Smooth muscle cell (in vitro differentiated cells): Measurements from ENCODE around the gene RYR3. TPM values are rescaled to one million over a fixed set of nuclear protein-coding genes. Genes with fewer than 3 reads are reported as not detected.

Experiments used
- DNase-seq: peaks from one replicate; lab custom pipeline; 2025; ENCODE audit not compliant: unreplicated experiment; lab: John Stamatoyannopoulos, UW
- H2AFZ ChIP-seq: fragments of 200-600 bp; sonication (generic); 2 replicates; pipeline ENCODE4 v1.6.0; 2016; ENCODE audit warnings: antibody characterized with exemption, low read depth, mild to moderate bottlenecking
- H3F3A ChIP-seq: fragments of 200-600 bp; sonication (generic); 2 replicates; pipeline ENCODE4 v1.6.0; 2017; ENCODE audit warnings: antibody characterized with exemption, low read depth
- H3K27ac ChIP-seq: fragments of 200-600 bp; sonication (generic); 2 replicates; pipeline ENCODE4 v1.5.1; 2016; ENCODE audit warnings: low read depth, mild to moderate bottlenecking
- H3K27me3 ChIP-seq: fragments of 200-600 bp; sonication (generic); 2 replicates; pipeline ENCODE4 v1.6.1; 2016; ENCODE audit warnings: low read depth, mild to moderate bottlenecking
- H3K36me3 ChIP-seq: fragments of 200-600 bp; sonication (generic); 2 replicates; pipeline ENCODE4 v1.5.1; 2016; ENCODE audit warnings: low read depth
- H3K4me1 ChIP-seq: fragments of 200-600 bp; sonication (generic); 2 replicates; pipeline ENCODE4 v1.5.1; 2016; ENCODE audit warnings: low read depth
- H3K4me2 ChIP-seq: fragments of 200-600 bp; sonication (generic); 2 replicates; pipeline ENCODE4 v1.6.0; 2016; ENCODE audit warnings: mild to moderate bottlenecking
- H3K4me3 ChIP-seq: fragments of 200-600 bp; sonication (generic); 2 replicates; pipeline ENCODE4 v1.5.1; 2016; ENCODE audit warnings: mild to moderate bottlenecking
- H3K79me2 ChIP-seq: fragments of 200-600 bp; sonication (generic); 2 replicates; pipeline ENCODE4 v1.6.0; 2016; ENCODE audit warnings: low read depth, mild to moderate bottlenecking
- H3K9ac ChIP-seq: fragments of 200-600 bp; sonication (generic); 2 replicates; pipeline ENCODE4 v1.6.0; 2016; ENCODE audit warnings: low read depth
- H3K9me3 ChIP-seq: fragments of 200-600 bp; sonication (generic); replicated peaks from 2 replicates; pipeline ENCODE4 v1.5.1; 2016; ENCODE audit warnings: low read depth
- H4K20me1 ChIP-seq: fragments of 200-600 bp; sonication (generic); 2 replicates; pipeline ENCODE4 v1.6.0; 2016; ENCODE audit warnings: low read depth
- CTCF ChIP-seq: fragments of 200-600 bp; sonication (generic); IDR thresholded peaks from 2 replicates; pipeline ENCODE4 v1.5.1; 2017; ENCODE audit warnings: borderline replicate concordance, mild to moderate bottlenecking, antibody characterized with exemption; ENCODE audit not compliant: insufficient read depth, poor library complexity, severe bottlenecking
- WGBS: methylation state at CpG from one replicate; pipeline ENCODE4 v1.1.7; 2016; ENCODE audit warnings: low lambda C conversion rate; 5-methylcytosine and 5-hydroxymethylcytosine counted together
- polyA plus RNA-seq: library from polyadenylated mRNA; unstranded; fragments of >200 nt; fragmentation: Nextera tagmentation; extraction: Ambion mirVana; gene quantifications from 2 replicates; pipeline ENCODE4 v1.2.1, GENCODE V29; 2016
- total RNA-seq: library from RNA; depleted of rRNA; stranded (reverse); fragments of >200 nt; gene quantifications from 2 replicates; pipeline ENCODE4 v1.2.3, GENCODE V29; 2014

The RYR3 gene
- total and polyA plus RNA-seq, 2 experiments from 2014 or later = 0.23 to 6.2 TPM

- H3K9ac ChIP-seq = no peak overlapping the region
- no peak for TF ChIP-seq CTCF
- no peaks in the 10 kb centered on the region for H3K9me3 ChIP-seq
- H3K27ac ChIP-seq = no peak overlapping the region
- no peaks in the 10 kb centered on the region for H3F3A ChIP-seq
- H3K4me2 ChIP-seq = no peak overlapping the region
- H2AFZ ChIP-seq = no peak overlapping the region
- H3K4me3 ChIP-seq = no peak overlapping the region
- H3K36me3 ChIP-seq = no peaks in the 10 kb centered on the region
- no peaks in the 10 kb centered on the region for H3K4me1 ChIP-seq
- DNase-seq = no peak
- WGBS = 52% methylated on average over 2 of the region's 2 CpGs
- H3K79me2 ChIP-seq = no peaks in the 10 kb centered on the region
- no peaks in the 10 kb centered on the region for H4K20me1 ChIP-seq
- no peaks in the 10 kb centered on the region for H3K27me3 ChIP-seq
These were observed 432.0 kb downstream of the RYR3 start for GRCh38 chr15:33742800-33743199.

GRCh38 chr15:33746203-33746602 lies 435.4 kb downstream of the RYR3 start:
- Histone ChIP-seq H3K27ac (no peak overlapping the region), H3K4me2 (no peak overlapping the region), H3K4me3 (no peak overlapping the region), H3K79me2 (no peaks in the 10 kb centered on the region), H3K36me3 (no peaks in the 10 kb centered on the region), H4K20me1 (no peaks in the 10 kb centered on the region), H3F3A (no peaks in the 10 kb centered on the region), H3K9ac (no peak overlapping the region), H3K9me3 (no peaks in the 10 kb centered on the region), H2AFZ (no peak overlapping the region), H3K27me3 (no peaks in the 10 kb centered on the region), H3K4me1 (no peaks in the 10 kb centered on the region)
- TF ChIP-seq CTCF = no peak
- DNase-seq = no peak
- 88% methylated on average over 5 of the region's 5 CpGs for WGBS

- Histone ChIP-seq H3K9ac (no peak overlapping the region), H3K4me3 (no peak overlapping the region), H3K9me3 (no peaks in the 10 kb centered on the region), H3K27ac (no peak overlapping the region), H3K4me1 (no peaks in the 10 kb centered on the region), H3K27me3 (no peaks in the 10 kb centered on the region), H3K4me2 (no peak overlapping the region), H2AFZ (no peak overlapping the region), H3K79me2 (no peaks in the 10 kb centered on the region), H3K36me3 (no peaks in the 10 kb centered on the region), H4K20me1 (no peaks in the 10 kb centered on the region), H3F3A (no peaks in the 10 kb centered on the region)
- WGBS = 84% methylated on average over 1 of the region's 1 CpG
- TF ChIP-seq CTCF = no peak
- DNase-seq = no peak
These were observed 442.2 kb downstream of the RYR3 start for GRCh38 chr15:33753012-33753411.

- Histone ChIP-seq H3K79me2 (no peaks in the 10 kb centered on the region), H3K4me2 (no peak overlapping the region), H3K36me3 (no peaks in the 10 kb centered on the region), H2AFZ (no peak overlapping the region), H3K4me1 (no peaks in the 10 kb centered on the region), H4K20me1 (no peaks in the 10 kb centered on the region), H3K9me3 (no peaks in the 10 kb centered on the region), H3K4me3 (no peak overlapping the region), H3K27me3 (no peaks in the 10 kb centered on the region), H3F3A (no peaks in the 10 kb centered on the region), H3K27ac (no peak overlapping the region), H3K9ac (no peak overlapping the region)
- WGBS = 95% methylated on average over 3 of the region's 3 CpGs
- DNase-seq = no peak
- TF ChIP-seq CTCF = no peak
These were observed 443.5 kb downstream of the RYR3 start for GRCh38 chr15:33754242-33754641.
